Fibroblast of mammary gland (primary cell): ENCODE measurements around the gene PSD2.

ENCODE experiments used
- DNase-seq: peaks from one replicate; pipeline ENCODE4 v3.0.0-alpha.2; 2010; ENCODE audit warnings: low read depth
- H3K4me3 ChIP-seq: 2 replicates; pipeline ENCODE4 v1.5.1; 2011; ENCODE audit warnings: low read depth, mild to moderate bottlenecking, low read length, moderate library complexity; ENCODE audit not compliant: control insufficient read depth
- TF ChIP-seq, protein P1 (sequence below): conservative IDR thresholded peaks from 2 replicates; pipeline ENCODE4 v1.5.1; 2011; ENCODE audit warnings: low read depth, low read length, inconsistent platforms; ENCODE audit not compliant: control insufficient read depth, insufficient read depth

The PSD2 gene

DNA sequence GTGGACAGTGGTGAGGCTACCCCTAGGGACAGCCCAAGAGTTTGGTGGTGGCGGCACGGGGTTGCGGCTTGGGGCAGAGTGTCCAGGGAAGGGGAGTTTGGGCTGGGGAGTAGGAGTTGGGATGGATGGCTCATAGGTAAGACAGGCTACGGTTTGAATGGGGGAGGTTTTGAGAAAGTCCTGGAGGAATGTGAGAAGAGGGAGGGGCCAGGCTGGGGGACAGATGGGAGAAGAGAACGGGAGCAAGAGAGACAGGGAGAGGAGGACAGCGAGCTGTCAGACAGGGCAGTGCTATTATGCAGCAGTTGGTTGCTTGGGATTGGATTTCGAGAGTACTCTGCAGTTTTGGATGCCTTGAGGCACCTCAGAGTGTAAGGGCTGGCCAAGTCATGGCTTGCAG is 24.5 kb downstream of the PSD2 start:
- DNase-seq: no peak
- H3K4me3 ChIP-seq: no peak overlapping the region
- TF ChIP-seq, protein P1, sequence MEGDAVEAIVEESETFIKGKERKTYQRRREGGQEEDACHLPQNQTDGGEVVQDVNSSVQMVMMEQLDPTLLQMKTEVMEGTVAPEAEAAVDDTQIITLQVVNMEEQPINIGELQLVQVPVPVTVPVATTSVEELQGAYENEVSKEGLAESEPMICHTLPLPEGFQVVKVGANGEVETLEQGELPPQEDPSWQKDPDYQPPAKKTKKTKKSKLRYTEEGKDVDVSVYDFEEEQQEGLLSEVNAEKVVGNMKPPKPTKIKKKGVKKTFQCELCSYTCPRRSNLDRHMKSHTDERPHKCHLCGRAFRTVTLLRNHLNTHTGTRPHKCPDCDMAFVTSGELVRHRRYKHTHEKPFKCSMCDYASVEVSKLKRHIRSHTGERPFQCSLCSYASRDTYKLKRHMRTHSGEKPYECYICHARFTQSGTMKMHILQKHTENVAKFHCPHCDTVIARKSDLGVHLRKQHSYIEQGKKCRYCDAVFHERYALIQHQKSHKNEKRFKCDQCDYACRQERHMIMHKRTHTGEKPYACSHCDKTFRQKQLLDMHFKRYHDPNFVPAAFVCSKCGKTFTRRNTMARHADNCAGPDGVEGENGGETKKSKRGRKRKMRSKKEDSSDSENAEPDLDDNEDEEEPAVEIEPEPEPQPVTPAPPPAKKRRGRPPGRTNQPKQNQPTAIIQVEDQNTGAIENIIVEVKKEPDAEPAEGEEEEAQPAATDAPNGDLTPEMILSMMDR: no peak

DNA sequence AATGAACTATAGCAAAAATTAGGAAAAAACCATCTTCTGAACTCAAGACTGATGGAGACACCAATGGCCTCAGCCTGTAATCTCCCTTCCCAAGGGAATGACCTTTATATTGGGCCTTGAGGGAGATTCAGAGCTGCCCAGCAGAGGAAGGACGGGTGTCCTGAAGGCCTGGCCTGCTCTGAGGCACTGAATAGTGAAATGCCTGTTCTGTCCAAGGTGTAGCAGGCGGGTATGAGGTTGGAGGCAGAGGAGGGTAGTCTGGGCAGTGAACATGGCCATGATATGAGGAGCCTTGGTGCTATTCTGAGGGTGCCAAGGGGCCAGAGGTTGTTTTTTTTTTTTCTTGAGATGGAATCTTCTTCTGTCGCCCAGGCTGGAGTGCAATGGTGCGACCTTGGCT is 25.0 kb downstream of the PSD2 start:
- no peak overlapping the region for H3K4me3 ChIP-seq
- TF ChIP-seq, protein P1: no peak
- DNase-seq: no peak

- TF ChIP-seq, protein P1: no peak
- no peak for DNase-seq
- no peak overlapping the region for H3K4me3 ChIP-seq
These were observed 26.4 kb downstream of the PSD2 start for GRCh38 chr5:139821806-139822552.

GRCh38 chr5:139822553-139823425 is 27.2 kb downstream of the PSD2 start:
- H3K4me3 ChIP-seq: no peak overlapping the region
- no peak for DNase-seq
- TF ChIP-seq, protein P1: no peak

DNA sequence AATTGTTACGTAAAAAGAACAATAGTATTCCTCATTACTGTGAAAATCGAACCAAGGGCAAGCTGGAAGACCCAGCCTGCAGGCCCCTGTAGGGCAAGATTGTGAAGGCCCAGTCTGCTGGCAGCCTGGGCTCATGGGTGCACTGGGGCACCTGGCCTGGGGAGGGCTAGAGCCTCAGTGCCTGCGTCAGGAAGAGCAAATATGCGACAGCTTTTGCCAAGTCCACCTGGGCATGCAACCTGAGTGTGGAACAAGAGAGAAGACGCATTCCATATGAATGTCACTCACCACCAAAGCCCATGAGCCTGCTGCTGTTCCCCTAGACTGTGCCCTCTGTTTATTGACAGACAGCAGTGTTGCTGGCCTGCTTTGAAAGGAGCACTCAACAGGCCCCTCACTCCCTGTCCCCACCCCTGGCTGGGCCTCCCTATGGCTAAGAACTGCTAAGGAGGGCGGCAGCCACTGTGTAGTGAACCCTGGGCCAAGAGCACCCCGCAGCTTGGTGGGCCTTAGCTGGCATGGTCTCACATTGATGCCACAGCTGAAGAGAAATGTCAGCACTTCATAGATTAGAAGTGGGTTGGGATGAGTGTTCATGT is 28.2 kb downstream of the PSD2 start:
- H3K4me3 ChIP-seq: no peak overlapping the region
- no peak for DNase-seq
- TF ChIP-seq, protein P1: no peak

DNA sequence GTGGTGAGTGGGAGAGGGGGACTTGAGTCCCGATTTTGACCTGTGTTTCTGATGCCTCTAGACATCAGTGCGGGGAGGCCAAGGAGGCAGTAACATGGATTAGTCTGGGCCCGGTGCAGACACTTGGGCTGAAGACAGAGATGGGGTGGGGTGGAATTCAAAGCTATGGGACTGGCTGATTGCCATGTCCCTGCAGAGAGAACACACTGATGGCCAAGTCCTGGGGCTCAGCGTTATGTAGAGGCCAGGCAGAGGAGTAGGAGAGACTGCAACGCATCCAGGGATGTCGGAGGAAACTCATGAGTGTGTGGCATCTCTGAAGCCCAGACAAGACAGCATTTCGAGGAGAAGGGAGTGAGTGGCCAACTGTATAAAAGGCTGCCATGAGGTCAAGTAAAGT is 30.1 kb downstream of the PSD2 start:
- DNase-seq: no peak
- no peak overlapping the region for H3K4me3 ChIP-seq
- TF ChIP-seq, protein P1: no peak
